GM18505 (cell line): Measurements from ENCODE around the gene SMC6.

Experiments used
- ATAC-seq: cut with Tn5 transposase; IDR thresholded peaks from one replicate; pipeline ENCODE4 v1.9.1; 2021; ENCODE audit not compliant: unreplicated experiment
- POLR2A ChIP-seq: IDR thresholded peaks from 4 replicates; pipeline ENCODE4 v1.6.1; 2011; ENCODE audit warnings: borderline replicate concordance; ENCODE audit not compliant: insufficient read depth, insufficient read length; ENCODE audit errors: extremely low read depth

The SMC6 gene

DNA sequence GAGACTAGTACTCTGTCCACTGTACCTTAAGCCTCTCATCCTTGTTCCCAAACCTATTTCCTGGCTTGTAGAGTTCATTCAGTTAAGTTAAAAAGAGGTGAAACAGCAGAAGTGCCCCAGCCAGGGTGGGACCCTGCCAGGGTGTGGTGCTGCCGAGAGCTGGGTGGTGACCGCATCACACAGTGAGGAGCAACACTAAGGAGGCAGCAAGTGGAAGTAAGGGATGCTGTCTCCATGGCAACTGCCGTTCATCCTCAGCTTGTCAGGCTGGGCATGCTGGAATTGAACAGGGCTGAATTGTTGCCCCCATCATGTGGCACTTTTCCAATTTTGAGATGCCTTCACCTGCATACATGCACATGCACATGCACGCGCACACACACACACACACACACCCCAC is 136.1 kb downstream of the SMC6 start:
- no peak for TF ChIP-seq POLR2A
- no peak for ATAC-seq

DNA sequence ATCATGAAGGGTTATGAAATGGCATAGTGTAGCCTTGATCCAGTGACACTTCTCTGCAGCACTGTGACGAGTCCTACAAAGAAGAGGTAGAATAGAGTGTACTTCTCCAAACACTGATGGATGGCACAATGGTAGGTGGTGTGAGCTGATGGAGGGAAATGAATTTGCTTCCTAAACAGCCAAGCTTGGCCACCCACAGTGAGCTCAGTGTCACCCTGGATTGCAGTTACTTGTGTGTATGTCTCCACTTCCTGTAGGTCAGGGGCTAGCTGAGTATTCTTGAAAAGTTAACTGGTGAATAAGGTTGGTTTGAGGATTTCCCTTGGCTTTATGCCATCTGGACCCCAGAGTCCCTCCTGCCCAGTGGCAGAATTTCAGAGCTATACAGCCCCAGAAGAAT is 137.2 kb downstream of the SMC6 start:
- no peak for ATAC-seq
- no peak for TF ChIP-seq POLR2A

DNA sequence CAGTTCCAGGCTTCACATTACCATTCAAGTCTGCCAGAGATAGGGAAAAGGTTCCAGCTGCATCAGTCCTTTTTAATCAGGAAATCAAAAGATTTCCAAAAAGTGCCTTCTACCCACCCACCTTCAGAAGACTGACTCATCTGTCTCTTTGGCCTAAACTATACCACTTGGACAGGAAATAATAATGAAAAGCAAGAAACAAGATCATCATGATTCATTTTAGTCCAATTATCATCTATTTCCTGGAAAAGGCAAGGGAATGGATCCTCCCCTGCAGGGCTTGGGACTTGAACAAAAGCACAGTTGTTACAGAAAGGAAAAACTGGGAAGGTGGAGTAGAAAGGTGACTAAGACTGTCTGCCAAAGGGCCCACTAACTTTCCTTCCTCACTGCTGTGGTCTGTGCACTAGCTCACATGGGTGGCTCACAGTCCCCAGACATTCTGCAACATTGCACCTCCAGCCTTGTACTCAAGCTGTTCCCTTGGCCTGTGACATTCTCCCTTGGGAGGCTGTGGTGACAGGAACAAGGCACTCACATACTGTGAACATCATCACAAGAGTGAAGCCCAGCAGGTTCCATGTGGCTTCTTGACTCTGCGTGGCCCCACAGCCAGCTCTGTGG is 137.8 kb downstream of the SMC6 start:
- no peak for ATAC-seq
- no peak for TF ChIP-seq POLR2A

DNA sequence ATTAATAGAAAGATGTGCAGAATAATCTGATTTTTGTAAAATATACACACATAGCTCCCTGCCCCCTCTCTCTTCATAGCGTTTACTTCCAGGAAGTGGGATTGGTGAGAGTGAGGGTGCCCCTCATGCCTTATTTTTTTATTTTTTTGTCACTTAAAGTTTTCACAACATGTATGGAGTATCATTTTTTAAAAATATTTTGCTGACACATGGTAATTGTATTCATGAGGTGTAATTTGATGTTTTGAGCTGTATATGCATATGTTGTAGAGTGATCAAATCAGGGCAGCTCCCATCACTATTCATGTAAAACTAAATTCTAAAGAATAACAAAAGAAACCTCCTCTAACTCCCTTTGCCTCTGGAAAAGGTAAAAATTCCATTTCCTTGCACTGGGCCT is 138.5 kb downstream of the SMC6 start:
- no peak for TF ChIP-seq POLR2A
- ATAC-seq: no peak

DNA sequence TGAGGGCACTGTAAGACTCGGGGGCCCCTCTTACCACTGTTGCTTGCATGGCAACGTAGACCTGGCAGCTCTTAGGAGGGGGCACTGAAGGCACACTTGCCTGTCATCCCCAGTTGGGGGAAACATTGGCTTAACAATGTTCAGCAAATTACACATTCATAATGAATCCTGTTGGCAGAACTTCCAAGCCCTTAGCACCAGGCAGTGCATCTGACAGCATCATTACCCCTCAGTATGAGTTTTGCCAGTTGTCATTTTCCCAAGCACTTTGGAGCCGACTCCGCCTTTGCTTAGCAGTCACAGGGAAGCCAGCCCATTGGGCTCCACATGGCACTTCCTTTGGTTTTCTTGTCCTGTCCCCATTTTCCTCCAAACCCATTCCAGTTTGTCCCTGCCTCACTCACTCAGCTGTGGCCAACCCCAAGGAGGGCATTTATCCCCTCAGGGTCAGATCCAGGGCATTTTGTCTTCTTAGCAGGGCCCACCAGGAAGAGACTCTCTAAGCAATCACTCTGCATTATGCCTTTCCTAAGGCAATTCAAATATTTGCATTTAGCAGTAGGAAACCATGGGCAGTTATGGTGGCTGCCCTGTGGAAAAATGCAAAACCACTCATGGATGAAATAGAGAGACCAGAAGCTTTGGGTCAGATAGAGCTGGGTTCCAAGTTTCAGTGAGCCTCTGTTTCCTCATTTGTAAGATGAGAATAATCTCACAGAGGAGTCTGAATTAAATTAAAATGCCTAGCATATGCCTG is 139.3 kb downstream of the SMC6 start:
- no peak for TF ChIP-seq POLR2A
- no peak for ATAC-seq
